Activated T-cell treated with anti-CD3 and anti-CD28 coated beads for 4 hours (primary cell): ENCODE data around the gene LAMA3.

ENCODE experiments used
- DNase-seq: peaks from one replicate; pipeline ENCODE4 v3.0.0-alpha.2; 2020

The LAMA3 gene

DNA sequence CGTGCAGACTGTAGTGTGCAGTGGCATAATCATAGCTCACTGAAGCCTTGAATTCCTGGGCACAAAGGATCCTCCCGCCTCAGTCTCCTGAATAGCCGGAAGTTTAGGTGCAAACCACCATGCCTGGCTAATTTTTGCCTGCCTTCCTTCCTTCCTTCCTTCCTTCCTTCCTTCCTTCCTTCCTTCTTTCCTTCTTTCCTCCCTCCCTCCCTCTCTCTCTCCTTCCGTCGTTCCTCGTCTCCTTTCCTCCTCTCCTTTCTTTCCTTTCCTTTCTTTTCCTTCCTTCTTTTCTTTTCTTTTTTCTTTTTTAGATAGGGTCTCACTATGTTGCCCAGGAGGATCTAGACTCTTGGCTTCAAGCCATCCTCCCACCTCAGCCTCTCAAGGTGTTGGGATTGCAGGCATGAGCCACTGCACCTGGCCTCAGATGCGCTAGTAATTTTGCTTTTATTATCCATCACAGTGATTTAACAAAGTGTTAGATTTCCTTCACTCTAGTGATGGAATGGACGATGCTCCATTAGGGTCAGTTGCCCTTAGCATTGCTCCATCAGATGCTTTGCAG is 20.0 kb upstream of the LAMA3 start:
- DNase-seq = no peak

- DNase-seq = no peak
These were observed 19.3 kb upstream of the LAMA3 start for GRCh38 chr18:23669804-23670405.

DNA sequence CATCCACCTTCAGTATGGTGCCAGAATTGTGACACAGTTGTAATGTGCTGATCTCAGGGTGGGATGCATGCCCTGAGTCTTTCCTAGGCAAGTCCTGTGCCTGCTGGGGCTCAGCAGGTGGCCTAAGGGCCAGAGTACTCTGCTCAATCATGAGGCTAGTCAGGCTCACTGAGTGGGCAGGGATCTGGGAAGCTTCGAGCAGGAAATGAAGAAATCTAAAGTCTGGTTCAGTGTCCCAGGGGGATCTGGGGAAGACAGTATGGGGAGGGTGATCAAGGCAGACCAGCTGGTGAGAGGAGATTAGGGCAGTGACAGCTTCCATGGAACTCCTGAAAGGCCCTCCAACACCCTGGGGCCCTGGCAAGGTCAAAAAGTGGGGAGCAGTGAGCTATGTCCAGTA is 17.7 kb upstream of the LAMA3 start:
- no peak for DNase-seq

DNA sequence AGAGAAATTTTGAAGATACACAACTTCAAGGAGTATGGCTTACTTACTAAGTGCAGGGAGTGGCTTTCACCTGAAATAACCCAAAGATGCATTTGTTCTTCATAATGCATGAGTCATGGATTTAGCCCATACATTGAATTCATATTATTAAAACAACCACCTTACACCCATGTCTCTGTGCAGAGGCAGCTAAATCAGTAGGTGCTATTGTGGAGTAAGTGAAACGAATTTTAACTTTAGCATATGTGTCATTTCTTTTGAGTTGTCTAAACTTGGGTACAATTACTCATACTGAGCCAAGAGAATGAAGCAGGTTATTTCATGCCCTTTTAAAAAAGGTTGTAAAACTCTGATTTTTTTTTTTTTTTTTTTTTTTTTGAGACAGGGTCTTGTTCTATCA is 15.5 kb upstream of the LAMA3 start:
- DNase-seq = no peak

DNA sequence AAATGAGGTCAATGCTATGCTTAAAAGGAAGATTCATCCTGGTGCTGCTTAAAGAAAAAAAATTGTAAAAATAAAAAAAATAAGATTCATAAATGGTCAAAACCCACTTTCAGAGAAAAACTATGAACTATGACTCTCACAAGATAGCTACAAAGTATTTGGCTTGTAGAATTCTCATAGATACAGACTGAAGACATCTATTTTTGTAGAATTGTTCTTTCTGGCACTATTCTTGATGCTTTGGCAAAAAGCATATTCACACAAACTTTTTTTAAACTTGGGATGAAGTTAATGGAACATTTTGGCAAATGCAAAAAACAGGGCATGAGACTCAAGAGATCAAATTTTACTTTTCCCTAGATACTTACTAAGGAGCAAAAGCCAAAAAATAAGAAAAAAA is 14.0 kb upstream of the LAMA3 start:
- no peak for DNase-seq

DNA sequence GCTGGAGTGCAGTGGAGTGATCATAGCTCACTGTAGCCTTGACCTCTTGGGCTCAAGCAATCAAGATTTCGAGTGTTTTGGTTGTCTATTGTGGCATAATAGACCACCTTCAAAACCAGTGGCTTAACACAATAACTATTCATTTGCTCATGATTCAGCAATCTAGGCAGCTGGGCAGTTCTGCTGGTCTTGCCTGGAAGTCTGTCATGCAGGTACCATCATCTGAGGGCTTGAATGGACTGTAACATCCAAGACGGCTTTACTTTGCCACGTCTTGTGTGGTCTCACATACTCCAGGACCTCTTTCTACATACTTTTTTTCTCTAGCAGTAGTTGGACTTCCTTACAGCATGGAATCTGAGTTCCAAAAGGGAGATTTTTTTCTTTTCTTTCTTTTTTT is 13.4 kb upstream of the LAMA3 start:
- no peak for DNase-seq

- DNase-seq = no peak
These were observed 7.2 kb upstream of the LAMA3 start for GRCh38 chr18:23682045-23682444.

- no peak for DNase-seq
These were observed 6.8 kb upstream of the LAMA3 start for GRCh38 chr18:23682472-23682871.

GRCh38 chr18:23683155-23683554 is 6.1 kb upstream of the LAMA3 start:
- DNase-seq = no peak

DNA sequence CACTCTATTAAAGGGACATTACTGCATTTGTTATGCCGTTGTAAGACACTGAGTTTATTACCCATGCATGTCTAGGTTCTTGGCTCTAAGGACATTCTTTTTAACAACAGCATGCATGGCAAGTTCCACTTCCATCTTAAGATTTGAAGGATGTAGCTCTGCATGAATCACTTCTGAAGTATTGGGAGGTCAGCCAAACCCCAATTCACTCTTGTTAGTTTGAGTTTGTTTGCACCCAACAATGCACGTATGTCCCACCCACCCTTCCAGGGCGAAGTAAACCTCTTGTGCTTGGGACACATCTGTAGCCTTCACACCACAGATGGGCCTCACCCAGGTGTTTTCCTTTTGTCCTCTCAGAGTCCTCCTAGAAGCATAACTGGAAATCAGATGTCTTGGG is 5.6 kb upstream of the LAMA3 start:
- DNase-seq = no peak

GRCh38 chr18:23684515-23685197 is 4.6 kb upstream of the LAMA3 start:
- no peak for DNase-seq

- no peak for DNase-seq
These were observed 725 bp upstream of the LAMA3 start for GRCh38 chr18:23688528-23688927.

GRCh38 chr18:23689616-23690504 is 607 bp downstream of the LAMA3 start:
- no peak for DNase-seq

DNA sequence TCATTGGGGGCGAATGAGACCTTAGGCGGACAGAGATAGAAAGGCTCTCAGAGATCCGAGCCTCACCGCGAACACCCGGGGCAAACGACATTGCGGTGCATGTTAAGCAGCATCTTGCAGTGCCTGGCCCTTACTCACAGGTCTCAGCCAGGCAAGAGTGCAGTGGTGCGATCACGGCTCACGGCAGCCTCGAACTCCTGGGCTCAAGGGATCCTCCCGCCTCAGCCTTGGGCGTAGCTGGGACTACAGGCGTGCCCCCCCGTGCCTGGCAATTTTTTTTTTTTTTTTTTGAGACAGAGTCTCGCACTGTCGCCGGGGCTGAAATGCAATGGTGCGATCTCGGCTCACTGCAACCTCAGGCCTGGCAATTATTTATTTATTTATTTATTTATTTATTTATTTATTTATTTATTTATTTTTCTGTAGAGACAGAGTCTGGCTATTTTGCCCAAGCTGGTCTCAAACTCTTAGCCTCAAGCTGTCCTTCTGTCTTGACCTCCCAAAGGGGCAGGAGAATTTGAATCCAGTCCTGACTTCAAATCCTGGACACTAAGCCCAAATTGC is 1.3 kb downstream of the LAMA3 start:
- DNase-seq = no peak

DNA sequence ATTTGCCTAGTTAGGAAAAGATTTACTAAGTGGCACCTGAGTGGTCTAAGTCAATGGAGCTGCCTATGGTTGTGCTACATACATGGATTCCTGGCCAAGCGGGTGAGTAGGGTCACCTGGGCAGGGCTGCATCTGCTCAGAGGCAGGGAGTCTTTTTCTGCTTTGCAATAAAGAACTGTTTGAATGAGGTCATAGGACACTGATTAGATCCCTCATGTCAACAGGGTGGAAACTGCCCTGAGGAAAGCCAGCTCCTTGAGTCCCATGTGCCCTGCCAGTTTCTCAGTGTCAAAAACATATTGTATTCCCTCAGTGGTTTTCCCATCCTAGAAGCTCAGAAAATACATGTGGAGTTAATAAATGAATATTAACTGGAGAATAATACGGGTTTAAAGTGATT is 4.6 kb downstream of the LAMA3 start:
- DNase-seq = no peak

DNA sequence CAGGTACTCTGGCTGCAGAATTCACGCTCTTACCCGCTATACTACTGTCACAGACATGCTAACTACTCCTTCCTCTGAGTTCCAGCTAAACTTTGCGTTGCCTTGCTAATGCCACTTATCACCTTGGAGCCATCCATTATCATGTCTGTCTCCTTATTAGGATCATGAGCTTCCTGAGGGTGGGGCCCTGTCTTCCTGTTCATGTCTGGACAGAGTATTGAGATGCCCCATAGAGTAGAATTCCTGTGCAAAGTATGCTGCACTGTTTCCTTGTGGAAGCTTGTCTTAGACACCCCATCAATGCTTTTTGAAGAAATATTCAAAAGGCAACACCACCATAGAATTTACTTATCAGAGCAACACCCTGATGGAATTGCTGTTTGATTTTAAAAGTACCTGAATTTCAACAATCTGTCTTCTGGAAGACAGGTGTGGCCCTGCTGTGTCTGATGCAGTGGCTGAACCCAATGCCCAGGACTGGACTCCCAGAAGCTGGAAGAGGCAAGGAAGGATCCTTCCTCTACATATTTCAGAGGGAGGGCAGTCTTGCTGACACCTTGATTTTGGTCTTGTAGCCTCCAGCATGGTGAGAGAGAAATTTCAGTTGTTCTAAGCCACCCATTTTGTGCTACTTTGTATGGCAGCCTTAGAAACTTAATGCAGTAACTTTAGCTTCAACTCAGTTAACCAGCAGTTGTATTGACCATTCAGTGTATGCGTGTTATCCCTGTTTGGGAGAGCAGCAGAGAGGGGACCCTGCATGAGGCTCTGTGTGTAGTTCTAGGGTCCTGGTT is 5.6 kb downstream of the LAMA3 start:
- DNase-seq = no peak

DNA sequence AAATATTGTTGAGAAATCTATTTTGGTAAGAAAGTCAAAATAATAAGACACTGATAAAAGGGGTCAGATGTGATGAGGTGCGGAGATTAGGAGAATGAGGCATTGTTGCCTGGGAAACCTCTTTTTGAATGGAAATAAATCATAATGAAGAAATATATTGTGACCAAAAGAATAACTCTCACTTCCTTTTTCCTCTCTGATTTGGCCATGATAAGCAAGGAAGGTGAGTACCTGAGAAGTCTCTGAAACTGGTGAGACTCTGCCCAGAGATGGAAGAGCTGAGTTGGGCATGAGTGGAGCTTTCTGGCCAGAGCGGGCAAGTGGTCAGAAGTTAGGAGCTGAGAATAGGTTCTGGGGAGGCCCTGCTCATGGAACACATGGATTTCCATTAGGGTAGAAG is 11.8 kb downstream of the LAMA3 start:
- no peak for DNase-seq

- no peak for DNase-seq
These were observed 12.4 kb downstream of the LAMA3 start for GRCh38 chr18:23701544-23702064.

- DNase-seq = no peak
These were observed 13.4 kb downstream of the LAMA3 start for GRCh38 chr18:23702606-23703005.

DNA sequence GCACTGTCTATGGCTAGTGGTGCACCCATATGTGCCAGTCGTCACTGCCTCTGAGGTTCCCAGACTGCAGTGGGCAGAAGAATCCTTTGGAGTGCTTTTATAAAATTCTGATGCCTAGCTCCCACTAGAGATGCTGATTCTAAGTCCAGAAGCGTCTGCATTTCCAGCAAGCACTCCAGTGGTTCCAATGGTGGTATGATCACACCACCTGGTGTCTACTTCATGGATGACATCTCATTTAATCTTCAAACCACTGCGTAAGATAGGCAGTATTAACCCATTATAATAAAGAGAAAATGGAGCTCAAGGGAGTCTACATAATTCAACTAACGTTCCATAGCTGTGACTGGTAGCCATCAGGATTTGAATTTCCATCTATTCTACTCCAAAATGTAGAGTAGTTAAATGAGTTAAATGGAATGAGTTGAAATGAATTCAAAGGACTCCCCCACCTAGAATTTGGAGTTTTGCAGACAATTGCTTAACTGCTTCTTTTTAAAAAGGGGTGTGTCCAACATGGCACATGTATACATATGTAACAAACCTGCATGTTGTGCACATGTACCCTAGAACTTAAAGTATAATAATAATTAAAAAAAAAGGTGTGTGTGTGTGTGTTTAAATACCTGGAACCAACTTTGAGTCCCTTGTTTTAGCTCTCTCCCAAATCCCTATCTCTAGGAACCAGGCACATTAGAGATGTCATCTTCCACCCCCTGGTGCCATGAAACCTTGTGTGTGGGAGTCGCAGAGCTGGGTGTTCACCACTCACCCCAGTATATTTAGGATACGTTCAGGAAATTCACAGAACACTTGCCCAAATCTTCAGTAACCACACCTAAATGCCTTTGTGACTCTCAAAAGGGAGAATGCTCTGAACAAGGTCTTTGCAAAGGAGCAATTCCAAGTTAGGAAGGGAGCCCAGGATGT is 14.1 kb downstream of the LAMA3 start:
- DNase-seq = no peak

GRCh38 chr18:23703987-23704384 is 14.7 kb downstream of the LAMA3 start:
- no peak for DNase-seq
